DOHH2 (cell line): Measurements from ENCODE around the gene RAB4A.

Source experiments
- H3F3A ChIP-seq: fragments of 200-600 bp; sonication (generic), shearing (Covaris generic); 2 replicates; pipeline ENCODE4 v1.6.0; 2016; ENCODE audit warnings: antibody characterized with exemption, mild to moderate bottlenecking; ENCODE audit not compliant: control insufficient read depth, insufficient read depth
- H3K27ac ChIP-seq: fragments of 200-600 bp; sonication (generic); 2 replicates; pipeline ENCODE4 v1.5.1; 2014; ENCODE audit warnings: low read depth, mild to moderate bottlenecking, low read length, moderate library complexity
- H3K27me3 ChIP-seq: fragments of 200-600 bp; sonication (generic); 2 replicates; pipeline ENCODE4 v1.6.1; 2014; ENCODE audit warnings: mild to moderate bottlenecking, low read length, mixed read lengths; ENCODE audit not compliant: control insufficient read depth
- H3K36me3 ChIP-seq: fragments of 200-600 bp; sonication (generic); 2 replicates; pipeline ENCODE4 v1.6.1; 2014; ENCODE audit warnings: mild to moderate bottlenecking, low read length, moderate library complexity, mixed read lengths; ENCODE audit not compliant: control insufficient read depth
- H3K4me1 ChIP-seq: fragments of 200-600 bp; sonication (generic); 2 replicates; pipeline ENCODE4 v1.6.1; 2014; ENCODE audit warnings: mild to moderate bottlenecking, low read length, mixed read lengths; ENCODE audit not compliant: control insufficient read depth
- H3K4me2 ChIP-seq: fragments of 200-600 bp; sonication (generic); 2 replicates; pipeline ENCODE4 v1.6.0; 2014; ENCODE audit warnings: mild to moderate bottlenecking, low read length, moderate library complexity
- H3K4me3 ChIP-seq: fragments of 200-600 bp; sonication (generic); 2 replicates; pipeline ENCODE4 v1.5.1; 2014; ENCODE audit warnings: mild to moderate bottlenecking, low read length, mixed read lengths
- H3K79me2 ChIP-seq: fragments of 200-600 bp; sonication (generic); 2 replicates; pipeline ENCODE4 v1.6.1; 2014; ENCODE audit warnings: mild to moderate bottlenecking, low read length, mixed read lengths; ENCODE audit not compliant: control insufficient read depth
- H3K9me2 ChIP-seq: fragments of 200-600 bp; sonication (generic); replicated peaks from 2 replicates; pipeline ENCODE4 v1.6.1; 2014; ENCODE audit warnings: mild to moderate bottlenecking, low read length, mixed read lengths; ENCODE audit not compliant: control insufficient read depth
- H3K9me3 ChIP-seq: fragments of 200-600 bp; sonication (generic); 2 replicates; pipeline ENCODE4 v1.6.1; 2014; ENCODE audit warnings: antibody characterized with exemption, low read length, mixed read lengths; ENCODE audit not compliant: control insufficient read depth, insufficient read depth
- H4K20me1 ChIP-seq: fragments of 200-600 bp; sonication (generic); 2 replicates; pipeline ENCODE4 v1.6.0; 2014; ENCODE audit warnings: low read depth, mild to moderate bottlenecking, antibody characterized with exemption, low read length, moderate library complexity; ENCODE audit not compliant: control insufficient read depth, insufficient read depth
- EZH2phosphoT487 ChIP-seq: fragments of 200-600 bp; sonication (generic); IDR thresholded peaks from 2 replicates; pipeline ENCODE4 v1.6.1; 2017; ENCODE audit warnings: borderline replicate concordance, mild to moderate bottlenecking, antibody characterized with exemption, low read length, moderate library complexity, mixed read lengths
- TF ChIP-seq, protein P1 (sequence below): fragments of 200-600 bp; sonication (generic); IDR thresholded peaks from one replicate; pipeline ENCODE4 v1.5.1; 2014; ENCODE audit warnings: antibody characterized with exemption, mild to moderate bottlenecking, low read depth, low read length; ENCODE audit not compliant: poor library complexity, severe bottlenecking

RAB4A gene

DNA sequence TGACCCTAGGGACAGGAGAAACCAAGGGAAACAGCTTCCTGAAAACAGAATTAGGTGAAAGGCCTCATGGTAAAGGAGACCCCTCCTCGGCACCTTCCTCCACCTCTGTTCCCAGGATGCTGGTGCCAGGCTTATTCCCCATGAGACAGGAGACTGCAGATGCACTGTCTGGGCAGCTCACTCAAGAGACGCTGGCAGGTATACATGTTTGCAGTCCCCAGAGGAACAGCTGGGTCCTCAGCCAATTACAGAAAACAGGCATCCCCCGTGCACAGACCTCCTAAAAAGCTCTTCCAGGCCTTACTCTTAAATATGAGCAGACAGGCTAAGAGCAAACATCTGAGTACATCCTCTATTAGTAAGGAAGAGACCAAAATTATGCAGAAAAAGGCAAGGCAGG lies 65.4 kb downstream of the RAB4A start:
- Histone ChIP-seq H3K4me2 (no peak overlapping the region), H3K27me3 (no peaks in the 10 kb centered on the region), H3K79me2 (peaks cover 74% of the 10 kb centered on the region), H3K36me3 (peaks cover 17% of the 10 kb centered on the region), H3K4me3 (no peak overlapping the region), H3K4me1 (peaks cover 41% of the 10 kb centered on the region), H3K27ac (no peak overlapping the region), H3F3A (peaks cover 7% of the 10 kb centered on the region; the same call in 1 of the 2 replicates), H4K20me1 (0 out of 2 replicates have a peak, but pooled peaks cover 6% of the 10 kb centered on the region), H3K9me3 (no peaks in the 10 kb centered on the region; the same call in 1 of the 2 replicates), H3K9me2 (no peaks in the 10 kb centered on the region)
- TF ChIP-seq EZH2phosphoT487: no peak
- TF ChIP-seq, protein P1, sequence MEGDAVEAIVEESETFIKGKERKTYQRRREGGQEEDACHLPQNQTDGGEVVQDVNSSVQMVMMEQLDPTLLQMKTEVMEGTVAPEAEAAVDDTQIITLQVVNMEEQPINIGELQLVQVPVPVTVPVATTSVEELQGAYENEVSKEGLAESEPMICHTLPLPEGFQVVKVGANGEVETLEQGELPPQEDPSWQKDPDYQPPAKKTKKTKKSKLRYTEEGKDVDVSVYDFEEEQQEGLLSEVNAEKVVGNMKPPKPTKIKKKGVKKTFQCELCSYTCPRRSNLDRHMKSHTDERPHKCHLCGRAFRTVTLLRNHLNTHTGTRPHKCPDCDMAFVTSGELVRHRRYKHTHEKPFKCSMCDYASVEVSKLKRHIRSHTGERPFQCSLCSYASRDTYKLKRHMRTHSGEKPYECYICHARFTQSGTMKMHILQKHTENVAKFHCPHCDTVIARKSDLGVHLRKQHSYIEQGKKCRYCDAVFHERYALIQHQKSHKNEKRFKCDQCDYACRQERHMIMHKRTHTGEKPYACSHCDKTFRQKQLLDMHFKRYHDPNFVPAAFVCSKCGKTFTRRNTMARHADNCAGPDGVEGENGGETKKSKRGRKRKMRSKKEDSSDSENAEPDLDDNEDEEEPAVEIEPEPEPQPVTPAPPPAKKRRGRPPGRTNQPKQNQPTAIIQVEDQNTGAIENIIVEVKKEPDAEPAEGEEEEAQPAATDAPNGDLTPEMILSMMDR: no peak

GRCh38 chr1:229339086-229339485 lies 68.2 kb downstream of the RAB4A start:
- 0 out of 2 replicates have a peak, but pooled peaks cover 6% of the 10 kb centered on the region for H4K20me1 ChIP-seq
- H3K27ac ChIP-seq: no peak overlapping the region
- peak overlapping the region; percentile 80 for H3K4me2 ChIP-seq
- no peak for TF ChIP-seq EZH2phosphoT487
- TF ChIP-seq, protein P1: no peak
- peaks cover 17% of the 10 kb centered on the region for H3F3A ChIP-seq
- no peaks in the 10 kb centered on the region; the same call in 1 of the 2 replicates for H3K9me3 ChIP-seq
- peak overlapping the region; percentile 78; the same call in 1 of the 2 replicates for H3K4me3 ChIP-seq
- H3K4me1 ChIP-seq: peaks cover 49% of the 10 kb centered on the region
- H3K9me2 ChIP-seq: no peaks in the 10 kb centered on the region
- H3K79me2 ChIP-seq: peaks cover 72% of the 10 kb centered on the region
- peaks cover 17% of the 10 kb centered on the region for H3K36me3 ChIP-seq
- H3K27me3 ChIP-seq: no peaks in the 10 kb centered on the region

GRCh38 chr1:229339520-229339919 lies 68.6 kb downstream of the RAB4A start:
- peaks cover 49% of the 10 kb centered on the region for H3K4me1 ChIP-seq
- H3K9me3 ChIP-seq: no peaks in the 10 kb centered on the region
- no peak overlapping the region for H3K27ac ChIP-seq
- peak overlapping the region; percentile 78 for H3K4me3 ChIP-seq
- no peak for TF ChIP-seq EZH2phosphoT487
- TF ChIP-seq, protein P1: no peak
- peaks cover 72% of the 10 kb centered on the region for H3K79me2 ChIP-seq
- no peaks in the 10 kb centered on the region for H3K9me2 ChIP-seq
- peaks cover 17% of the 10 kb centered on the region for H3K36me3 ChIP-seq
- 0 out of 2 replicates have a peak, but pooled peaks cover 6% of the 10 kb centered on the region for H4K20me1 ChIP-seq
- H3K4me2 ChIP-seq: peak overlapping the region; percentile 80
- H3F3A ChIP-seq: peaks cover 17% of the 10 kb centered on the region
- no peaks in the 10 kb centered on the region for H3K27me3 ChIP-seq
